Gastrocnemius medialis (tissue), 4 donors: ENCODE data around the gene PCNX3.

ENCODE experiments used
- POLR2A ChIP-seq, 2 donors: fragments of 450-650 bp; IDR thresholded peaks; one replicate each; pipeline ENCODE4 v1.6.1; 2017; ENCODE audit warnings: antibody characterized with exemption in 2 of 2, mild to moderate bottlenecking in 2 of 2, moderate library complexity in 2 of 2
- TF ChIP-seq, protein P1 (sequence below), 5 experiments: fragments of 450-650 bp in 3 of 5; fragments of 200-600 bp in 2 of 5; sonication (generic) in 2 of 5; IDR thresholded peaks in 4 of 5; conservative IDR thresholded peaks in 1 of 5; 1 replicate in 4 of 5; 2 replicates in 1 of 5; pipeline ENCODE4 v1.5.1; 2016 to 2019; ENCODE audit warnings: antibody characterized with exemption in 5 of 5, mild to moderate bottlenecking in 3 of 5, moderate library complexity in 3 of 5

DNA sequence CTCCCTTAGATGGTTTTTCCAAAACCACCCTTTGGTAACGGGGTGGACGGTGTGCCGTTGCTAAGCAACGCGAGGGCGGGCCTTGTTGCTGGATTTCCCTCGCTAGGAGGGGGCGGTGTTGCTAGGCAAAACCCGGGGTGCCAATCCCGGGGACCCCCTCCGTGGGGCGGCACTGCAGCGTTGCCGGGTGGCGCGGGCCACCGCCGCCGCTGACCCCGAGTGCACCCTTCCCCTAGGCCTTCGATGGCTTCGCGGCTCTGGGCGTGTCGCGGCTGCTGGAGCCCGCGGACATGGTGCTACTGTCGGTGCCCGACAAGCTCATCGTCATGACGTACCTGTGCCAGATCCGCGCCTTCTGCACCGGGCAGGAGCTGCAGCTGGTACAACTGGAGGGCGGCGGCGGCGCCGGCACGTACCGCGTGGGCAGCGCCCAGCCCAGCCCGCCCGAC is 30.8 kb upstream of the PCNX3 start:
- TF ChIP-seq, protein P1, sequence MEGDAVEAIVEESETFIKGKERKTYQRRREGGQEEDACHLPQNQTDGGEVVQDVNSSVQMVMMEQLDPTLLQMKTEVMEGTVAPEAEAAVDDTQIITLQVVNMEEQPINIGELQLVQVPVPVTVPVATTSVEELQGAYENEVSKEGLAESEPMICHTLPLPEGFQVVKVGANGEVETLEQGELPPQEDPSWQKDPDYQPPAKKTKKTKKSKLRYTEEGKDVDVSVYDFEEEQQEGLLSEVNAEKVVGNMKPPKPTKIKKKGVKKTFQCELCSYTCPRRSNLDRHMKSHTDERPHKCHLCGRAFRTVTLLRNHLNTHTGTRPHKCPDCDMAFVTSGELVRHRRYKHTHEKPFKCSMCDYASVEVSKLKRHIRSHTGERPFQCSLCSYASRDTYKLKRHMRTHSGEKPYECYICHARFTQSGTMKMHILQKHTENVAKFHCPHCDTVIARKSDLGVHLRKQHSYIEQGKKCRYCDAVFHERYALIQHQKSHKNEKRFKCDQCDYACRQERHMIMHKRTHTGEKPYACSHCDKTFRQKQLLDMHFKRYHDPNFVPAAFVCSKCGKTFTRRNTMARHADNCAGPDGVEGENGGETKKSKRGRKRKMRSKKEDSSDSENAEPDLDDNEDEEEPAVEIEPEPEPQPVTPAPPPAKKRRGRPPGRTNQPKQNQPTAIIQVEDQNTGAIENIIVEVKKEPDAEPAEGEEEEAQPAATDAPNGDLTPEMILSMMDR (IDR thresholded peaks at IDR 0.05 in 4 of 5, conservative IDR thresholded peaks at IDR 0.05 in 1 of 5): no peak
- no peak for TF ChIP-seq POLR2A (IDR thresholded peaks at IDR 0.05)
